CD1c-positive myeloid dendritic cell (primary cell): ENCODE data around the gene MIX23.

Experiments used
- DNase-seq: peaks from one replicate; pipeline ENCODE4 v3.0.0-alpha.2; 2016; ENCODE audit errors: extremely low spot score

The MIX23 gene

GRCh38 chr3:122382888-122383666 is at the start of gene MIX23:
TSS of gene MIX23 (minus strand) at chr3:122383231. CDS start at chr3:122383224, 7 bp downstream.
- DNase-seq, result peak; percentile 88

GRCh38 chr3:122430371-122430770 is 47.3 kb upstream of the MIX23 start:
- no peak for DNase-seq

- DNase-seq, result no peak
Observed at GRCh38 chr3:122427857-122428471, 44.9 kb upstream of the MIX23 start.

- no peak for DNase-seq
Observed at GRCh38 chr3:122421836-122422235, 38.8 kb upstream of the MIX23 start.

GRCh38 chr3:122421101-122421500 is 38.1 kb upstream of the MIX23 start:
- no peak for DNase-seq

- DNase-seq, result no peak
Observed at GRCh38 chr3:122416966-122417365, 33.9 kb upstream of the MIX23 start.

- peak; percentile 99 for DNase-seq
Observed at GRCh38 chr3:122415762-122416654, 33.0 kb upstream of the MIX23 start, which contains the start of gene WDR5B. TSS of gene WDR5B (minus strand) at chr3:122416062. CDS start at chr3:122415528, 534 bp downstream.

- DNase-seq, result peak; percentile 42
Observed at GRCh38 chr3:122415104-122415744, 32.2 kb upstream of the MIX23 start.

- no peak for DNase-seq
Observed at GRCh38 chr3:122414391-122414790, 31.4 kb upstream of the MIX23 start.

GRCh38 chr3:122410639-122411038 is 27.6 kb upstream of the MIX23 start:
- no peak for DNase-seq

- no peak for DNase-seq
Observed at GRCh38 chr3:122410111-122410510, 27.1 kb upstream of the MIX23 start.

- peak; percentile 33 for DNase-seq
Observed at GRCh38 chr3:122409446-122409845, 26.4 kb upstream of the MIX23 start.

GRCh38 chr3:122407946-122408345 is 24.9 kb upstream of the MIX23 start:
- no peak for DNase-seq

- no peak for DNase-seq
Observed at GRCh38 chr3:122406198-122406597, 23.2 kb upstream of the MIX23 start.

GRCh38 chr3:122405015-122405414 is 22.0 kb upstream of the MIX23 start:
- no peak for DNase-seq

- DNase-seq, result no peak
Observed at GRCh38 chr3:122403489-122403888, 20.5 kb upstream of the MIX23 start.

- DNase-seq, result no peak
Observed at GRCh38 chr3:122398920-122399319, 15.9 kb upstream of the MIX23 start.

GRCh38 chr3:122397201-122397600 is 14.2 kb upstream of the MIX23 start:
- DNase-seq, result no peak

GRCh38 chr3:122396511-122396910 is 13.5 kb upstream of the MIX23 start:
- DNase-seq, result no peak

- DNase-seq, result no peak
Observed at GRCh38 chr3:122395582-122395981, 12.6 kb upstream of the MIX23 start.

GRCh38 chr3:122394173-122394572 is 11.1 kb upstream of the MIX23 start:
- DNase-seq, result no peak
